ENCODE data around the gene THRB.

The THRB gene

GRCh38 chr3:24374801-24375200 lies 119.8 kb downstream of the THRB start:
- no peak for DNase-seq (ENCODE audit: low read depth)

- DNase-seq (ENCODE audit: low read depth), result no peak
These were observed 121.3 kb downstream of the THRB start for GRCh38 chr3:24373198-24373959.

GRCh38 chr3:24372559-24373197 lies 122.0 kb downstream of the THRB start:
- no peak for DNase-seq (ENCODE audit: low read depth)

GRCh38 chr3:24370352-24371090 lies 124.1 kb downstream of the THRB start:
- DNase-seq (ENCODE audit: low read depth), result no peak

GRCh38 chr3:24368605-24369004 lies 126.0 kb downstream of the THRB start:
- no peak for DNase-seq (ENCODE audit: low read depth)

- no peak for DNase-seq (ENCODE audit: low read depth)
These were observed 126.9 kb downstream of the THRB start for GRCh38 chr3:24367664-24368264.

- DNase-seq (ENCODE audit: low read depth), result no peak
These were observed 127.4 kb downstream of the THRB start for GRCh38 chr3:24367216-24367615.

GRCh38 chr3:24365168-24365567 lies 129.5 kb downstream of the THRB start:
- no peak for DNase-seq (ENCODE audit: low read depth)

- DNase-seq (ENCODE audit: low read depth), result no peak
These were observed 130.3 kb downstream of the THRB start for GRCh38 chr3:24364359-24364758.

GRCh38 chr3:24363242-24363641 lies 131.4 kb downstream of the THRB start:
- DNase-seq (ENCODE audit: low read depth), result no peak

GRCh38 chr3:24361623-24362022 lies 133.0 kb downstream of the THRB start:
- DNase-seq (ENCODE audit: low read depth), result no peak

GRCh38 chr3:24360957-24361356 lies 133.7 kb downstream of the THRB start:
- no peak for DNase-seq (ENCODE audit: low read depth)

GRCh38 chr3:24359645-24360462 lies 134.8 kb downstream of the THRB start:
- no peak for DNase-seq (ENCODE audit: low read depth)

GRCh38 chr3:24359102-24359501 lies 135.5 kb downstream of the THRB start:
- DNase-seq (ENCODE audit: low read depth), result no peak

GRCh38 chr3:24357635-24358034 lies 137.0 kb downstream of the THRB start:
- DNase-seq (ENCODE audit: low read depth), result no peak

GRCh38 chr3:24355806-24356205 lies 138.8 kb downstream of the THRB start:
- DNase-seq (ENCODE audit: low read depth), result no peak

- no peak for DNase-seq (ENCODE audit: low read depth)
These were observed 140.4 kb downstream of the THRB start for GRCh38 chr3:24354230-24354629.

GRCh38 chr3:24352893-24353553 lies 141.6 kb downstream of the THRB start:
- no peak for DNase-seq (ENCODE audit: low read depth)

GRCh38 chr3:24351779-24352469 lies 142.7 kb downstream of the THRB start:
- DNase-seq (ENCODE audit: low read depth), result no peak

- no peak for DNase-seq (ENCODE audit: low read depth)
These were observed 145.2 kb downstream of the THRB start for GRCh38 chr3:24349367-24350019.
